Activated CD4-positive, alpha-beta memory T cell treated with anti-CD3 and anti-CD28 coated beads, Interleukin-2, amount 10 ng/mL, durations not matched to agents 7 days and 5 days (primary cell): ENCODE results near the gene CACNA1C. TPM values are rescaled to one million over a fixed set of nuclear protein-coding genes. Genes with fewer than 3 reads are reported as not detected.

Source experiments
- CTCF ChIA-PET: fragments of 350-600 bp; sonication (Branson Sonifier 250); formaldehyde crosslinking; loops from one replicate; lab custom pipeline; 2021; ENCODE audit warnings: antibody characterized with exemption, inconsistent platforms; lab: Charles Lee
- POLR2A ChIA-PET: fragments of 350-600 bp; sonication (Branson Sonifier 250); formaldehyde crosslinking; loops from one replicate; lab custom pipeline; 2021; ENCODE audit warnings: antibody characterized with exemption; lab: Charles Lee
- DNase-seq: peaks from one replicate; pipeline ENCODE4 v3.0.0-alpha.2; 2020
- H3K27ac Mint-ChIP-seq: one replicate; pipeline ENCODE4 v1.8.0; 2021; ENCODE audit warnings: mild to moderate bottlenecking, mixed read lengths
- H3K27me3 Mint-ChIP-seq: one replicate; pipeline ENCODE4 v1.8.0; 2021; ENCODE audit warnings: mixed read lengths
- H3K36me3 Mint-ChIP-seq: one replicate; pipeline ENCODE4 v1.8.0; 2021; ENCODE audit warnings: low read depth, mixed read lengths
- H3K4me1 Mint-ChIP-seq: one replicate; pipeline ENCODE4 v1.8.0; 2021; ENCODE audit warnings: mixed read lengths
- H3K4me3 Mint-ChIP-seq: one replicate; pipeline ENCODE4 v1.8.0; 2021; ENCODE audit warnings: mild to moderate bottlenecking, mixed read lengths
- H3K9me3 Mint-ChIP-seq: one replicate; pipeline ENCODE4 v1.8.0; 2021; ENCODE audit warnings: mixed read lengths
- total RNA-seq, 2 experiments: library from RNA; stranded (reverse); gene quantifications; one replicate each; pipeline ENCODE4 v1.2.3, GENCODE V29; 2021

The CACNA1C gene
- total RNA-seq, 2 experiments from 2014 or later, result 0.30 TPM

DNA sequence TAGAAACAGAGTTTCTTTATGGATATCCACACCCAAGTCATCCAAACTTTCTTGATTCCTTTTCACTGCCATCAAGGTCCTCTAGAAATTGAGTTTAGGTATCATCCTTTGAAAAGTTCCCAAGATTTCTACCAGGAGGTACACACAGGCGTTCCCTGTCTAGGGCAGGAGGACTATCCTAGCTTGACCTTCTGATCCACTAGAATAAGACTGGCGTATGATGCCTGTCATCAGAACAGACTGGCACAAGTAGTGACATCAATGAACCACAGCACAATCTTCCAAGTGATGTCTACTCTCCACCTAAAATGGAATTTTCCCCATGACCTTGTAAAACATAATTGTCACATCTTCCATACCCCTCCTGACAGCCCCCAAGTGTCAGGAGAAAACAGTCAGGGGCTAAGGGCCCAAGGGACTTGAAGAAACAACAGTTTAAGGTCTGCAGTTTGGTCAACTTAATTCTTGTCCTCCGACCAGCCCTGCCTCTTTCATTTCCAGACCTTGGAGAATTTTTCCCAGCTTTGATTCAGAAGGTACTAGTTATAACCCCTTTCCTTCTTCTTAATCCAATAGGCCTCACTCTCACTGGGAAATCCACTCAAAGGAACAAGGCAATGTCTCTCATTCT lies 641.3 kb downstream of the CACNA1C start:
- Mint-ChIP-seq H3K4me3 (no peak overlapping the region), H3K36me3 (no peaks in the 10 kb centered on the region), H3K27me3 (peaks cover 36% of the 10 kb centered on the region), H3K9me3 (no peaks in the 10 kb centered on the region), H3K4me1 (peaks cover 29% of the 10 kb centered on the region), H3K27ac (no peak overlapping the region)
- ChIA-PET POLR2A (no interaction called here), CTCF (interaction anchor here (2.4 kb wide), 1 partner anchor 11 kb away, joined by 8 read pairs; no protein-coding TSS in a partner anchor)
- no peak for DNase-seq

DNA sequence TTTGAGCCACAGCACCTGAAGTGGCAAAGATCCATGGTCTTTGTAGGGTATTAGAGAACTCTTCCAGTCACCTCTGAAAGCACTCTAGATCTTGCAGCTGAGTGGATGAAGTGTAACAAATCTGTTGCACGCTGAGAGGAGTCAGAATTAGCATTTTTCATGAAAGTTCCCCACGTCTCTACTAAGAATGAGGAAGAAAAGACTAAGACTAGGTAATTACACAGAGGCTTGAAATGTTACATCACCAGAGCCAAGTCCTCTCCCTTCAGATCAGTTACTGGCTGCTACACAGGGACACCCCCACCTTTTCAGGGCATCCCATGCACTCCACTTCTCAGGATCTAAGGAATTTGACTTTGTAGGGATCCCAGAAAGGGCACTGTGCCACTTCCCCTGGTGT lies 643.3 kb downstream of the CACNA1C start:
- H3K27ac Mint-ChIP-seq, result no peak overlapping the region
- no peak for DNase-seq
- POLR2A ChIA-PET, result no interaction called here
- no peaks in the 10 kb centered on the region for H3K9me3 Mint-ChIP-seq
- peaks cover 44% of the 10 kb centered on the region for H3K27me3 Mint-ChIP-seq
- H3K4me3 Mint-ChIP-seq, result no peak overlapping the region
- no peaks in the 10 kb centered on the region for H3K36me3 Mint-ChIP-seq
- CTCF ChIA-PET, result no interaction called here
- peaks cover 19% of the 10 kb centered on the region for H3K4me1 Mint-ChIP-seq

DNA sequence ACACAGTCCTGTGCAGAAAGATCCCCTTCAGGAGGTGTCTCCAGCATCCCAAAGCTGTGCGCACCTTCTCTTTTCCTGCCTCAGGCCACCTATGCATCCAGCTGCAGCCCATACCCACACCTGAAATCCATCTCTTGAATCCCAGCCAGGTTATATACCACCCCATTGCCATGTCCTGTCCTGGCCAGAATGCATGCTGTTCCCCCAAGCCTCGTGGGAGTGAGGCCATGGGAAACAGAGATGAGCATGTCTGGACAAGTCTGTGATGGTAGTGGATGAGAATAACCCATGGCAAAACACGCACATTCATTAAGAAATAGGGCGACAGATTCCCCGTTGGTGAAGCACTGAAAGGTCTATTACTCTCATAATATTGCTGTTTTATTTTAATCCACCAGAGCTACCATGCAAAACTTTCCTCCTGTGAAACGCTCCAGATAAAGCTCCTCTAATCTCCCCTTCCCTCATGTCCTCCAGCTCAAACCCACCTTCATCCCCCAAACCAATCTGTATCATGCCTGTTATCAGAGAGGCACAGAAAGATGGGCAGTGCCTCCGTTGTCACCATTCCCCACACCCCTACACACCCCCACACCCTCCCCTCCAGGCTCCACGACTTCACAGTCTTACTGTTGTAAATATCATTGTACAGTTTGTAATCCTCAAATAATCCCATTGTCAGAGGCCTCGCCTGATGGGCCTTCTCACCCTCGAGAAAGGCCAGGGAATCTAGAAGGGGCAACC lies 644.4 kb downstream of the CACNA1C start:
- POLR2A ChIA-PET, result no interaction called here
- Mint-ChIP-seq H3K36me3 (no peaks in the 10 kb centered on the region), H3K4me1 (peaks cover 14% of the 10 kb centered on the region), H3K27ac (no peak overlapping the region), H3K9me3 (no peaks in the 10 kb centered on the region), H3K4me3 (no peak overlapping the region), H3K27me3 (peaks cover 50% of the 10 kb centered on the region)
- no peak for DNase-seq
- CTCF ChIA-PET, result no interaction called here

DNA sequence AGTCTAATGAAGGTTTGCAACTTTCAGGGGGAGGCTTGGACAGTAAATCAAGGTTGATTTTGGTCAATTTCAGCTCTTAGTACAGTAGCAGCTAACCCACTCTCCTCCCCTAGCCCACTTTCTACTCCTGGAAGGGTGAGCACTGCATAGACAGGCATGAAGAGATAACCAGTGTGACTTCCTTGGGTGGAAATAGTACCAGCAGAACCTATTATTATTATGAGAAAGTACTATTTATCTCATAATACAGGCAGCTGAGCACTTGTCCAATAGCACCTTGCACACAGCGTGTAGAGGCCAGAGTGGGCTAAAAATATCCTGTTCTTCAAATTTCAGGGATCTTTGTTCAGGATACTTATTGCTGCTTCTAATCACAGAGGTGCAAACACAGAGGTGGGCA lies 645.8 kb downstream of the CACNA1C start:
- ChIA-PET CTCF (no interaction called here), POLR2A (no interaction called here)
- Mint-ChIP-seq H3K36me3 (no peaks in the 10 kb centered on the region), H3K4me3 (no peak overlapping the region), H3K9me3 (no peaks in the 10 kb centered on the region), H3K4me1 (peaks cover 2% of the 10 kb centered on the region), H3K27me3 (peaks cover 50% of the 10 kb centered on the region), H3K27ac (no peak overlapping the region)
- no peak for DNase-seq

DNA sequence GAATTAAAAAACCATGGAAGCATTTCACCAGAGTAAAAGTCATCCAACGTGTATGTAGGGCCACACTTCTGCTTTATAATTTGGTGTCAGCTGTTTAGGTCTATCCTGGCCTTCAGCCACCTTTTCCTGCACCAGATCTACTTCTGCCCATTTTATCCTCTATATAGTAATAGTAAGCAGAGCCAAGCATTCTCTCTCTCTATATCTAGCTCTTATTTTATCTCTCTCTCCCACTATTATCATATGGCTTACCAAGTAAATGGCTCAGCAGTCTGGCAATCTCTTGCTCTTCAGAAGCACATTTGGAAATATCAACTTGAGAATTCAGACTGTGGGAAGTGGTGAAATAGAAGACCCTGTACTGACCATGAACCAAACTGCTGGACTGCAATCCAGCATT lies 657.9 kb downstream of the CACNA1C start:
- H3K4me3 Mint-ChIP-seq, result no peak overlapping the region
- ChIA-PET POLR2A (no interaction called here), CTCF (no interaction called here)
- H3K4me1 Mint-ChIP-seq, result no peaks in the 10 kb centered on the region
- no peak for DNase-seq
- no peaks in the 10 kb centered on the region for H3K36me3 Mint-ChIP-seq
- H3K27me3 Mint-ChIP-seq, result peaks cover 45% of the 10 kb centered on the region
- no peak overlapping the region for H3K27ac Mint-ChIP-seq
- H3K9me3 Mint-ChIP-seq, result peaks cover 10% of the 10 kb centered on the region

DNA sequence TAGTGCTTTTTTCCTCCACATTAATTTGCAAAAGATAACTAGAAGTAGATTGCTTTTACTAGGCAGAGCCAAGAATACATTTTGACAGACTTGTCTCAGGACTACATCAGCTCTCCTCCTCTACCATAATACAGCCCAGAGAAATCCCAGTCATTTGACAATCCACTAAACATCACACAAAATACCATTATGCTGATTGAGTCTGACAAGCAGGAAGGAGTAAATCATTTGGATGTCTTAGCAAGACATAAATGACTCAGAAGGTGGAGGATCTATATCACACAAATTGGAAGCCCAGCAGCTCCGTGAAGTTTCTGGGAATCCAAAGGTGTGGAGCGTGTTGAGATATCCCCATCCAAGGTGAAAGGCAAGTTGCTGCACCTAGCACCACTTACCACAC lies 666.6 kb downstream of the CACNA1C start:
- ChIA-PET CTCF (interaction anchor here (1.4 kb wide), 1 partner anchor 65 kb away, joined by 3 read pairs; no protein-coding TSS in a partner anchor), POLR2A (no interaction called here)
- Mint-ChIP-seq H3K27me3 (peaks cover 18% of the 10 kb centered on the region), H3K27ac (no peak overlapping the region), H3K36me3 (no peaks in the 10 kb centered on the region), H3K4me3 (no peak overlapping the region), H3K9me3 (no peaks in the 10 kb centered on the region), H3K4me1 (no peaks in the 10 kb centered on the region)
- no peak for DNase-seq

DNA sequence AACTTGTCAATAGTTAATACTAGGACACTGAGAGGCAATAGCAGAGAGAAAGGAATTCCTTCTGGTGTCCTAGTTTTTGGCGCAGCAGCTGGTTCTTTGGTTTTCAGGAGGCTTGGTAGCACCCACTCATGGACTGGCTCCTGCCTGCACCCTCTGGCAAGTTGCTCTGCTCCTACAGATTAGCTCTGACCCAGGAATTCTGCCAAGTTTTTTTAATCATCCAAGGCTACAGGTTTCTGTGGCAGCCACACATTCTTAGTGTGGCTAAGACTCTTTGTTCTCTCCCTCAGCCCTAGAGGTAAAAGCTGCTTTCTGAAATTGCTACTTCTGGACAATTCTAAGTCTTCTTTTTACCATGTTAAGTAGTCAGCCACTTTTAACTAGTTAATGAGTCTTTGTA lies 670.0 kb downstream of the CACNA1C start:
- Mint-ChIP-seq H3K9me3 (no peaks in the 10 kb centered on the region), H3K27me3 (peaks cover 9% of the 10 kb centered on the region), H3K4me1 (no peaks in the 10 kb centered on the region), H3K36me3 (no peaks in the 10 kb centered on the region), H3K27ac (no peak overlapping the region), H3K4me3 (no peak overlapping the region)
- no peak for DNase-seq
- CTCF ChIA-PET, result no interaction called here
- POLR2A ChIA-PET, result no interaction called here

DNA sequence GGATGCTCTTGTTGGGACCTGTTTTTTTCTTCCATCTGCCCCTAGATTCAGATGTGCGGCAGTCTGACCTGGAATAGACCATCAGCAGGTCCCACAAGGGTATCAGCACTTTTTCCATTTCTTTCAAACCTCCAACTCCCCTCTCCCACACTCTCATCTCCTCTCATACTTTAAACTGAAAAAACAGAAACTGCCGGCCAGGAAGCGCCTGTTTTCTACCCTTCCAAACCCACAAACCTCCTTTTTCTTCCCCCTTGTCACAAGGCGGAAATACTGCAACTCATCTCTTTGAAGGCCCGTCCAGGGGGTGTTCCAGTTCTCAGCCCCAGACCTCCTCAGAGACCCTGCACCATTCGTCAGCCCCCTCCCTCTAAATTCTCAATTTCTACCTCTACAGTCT lies 679.5 kb downstream of the CACNA1C start:
- no peak for DNase-seq
- Mint-ChIP-seq H3K4me3 (no peak overlapping the region), H3K4me1 (peaks cover 7% of the 10 kb centered on the region), H3K27ac (no peak overlapping the region), H3K9me3 (no peaks in the 10 kb centered on the region), H3K27me3 (peaks cover 45% of the 10 kb centered on the region), H3K36me3 (no peaks in the 10 kb centered on the region)
- ChIA-PET CTCF (no interaction called here), POLR2A (no interaction called here)

DNA sequence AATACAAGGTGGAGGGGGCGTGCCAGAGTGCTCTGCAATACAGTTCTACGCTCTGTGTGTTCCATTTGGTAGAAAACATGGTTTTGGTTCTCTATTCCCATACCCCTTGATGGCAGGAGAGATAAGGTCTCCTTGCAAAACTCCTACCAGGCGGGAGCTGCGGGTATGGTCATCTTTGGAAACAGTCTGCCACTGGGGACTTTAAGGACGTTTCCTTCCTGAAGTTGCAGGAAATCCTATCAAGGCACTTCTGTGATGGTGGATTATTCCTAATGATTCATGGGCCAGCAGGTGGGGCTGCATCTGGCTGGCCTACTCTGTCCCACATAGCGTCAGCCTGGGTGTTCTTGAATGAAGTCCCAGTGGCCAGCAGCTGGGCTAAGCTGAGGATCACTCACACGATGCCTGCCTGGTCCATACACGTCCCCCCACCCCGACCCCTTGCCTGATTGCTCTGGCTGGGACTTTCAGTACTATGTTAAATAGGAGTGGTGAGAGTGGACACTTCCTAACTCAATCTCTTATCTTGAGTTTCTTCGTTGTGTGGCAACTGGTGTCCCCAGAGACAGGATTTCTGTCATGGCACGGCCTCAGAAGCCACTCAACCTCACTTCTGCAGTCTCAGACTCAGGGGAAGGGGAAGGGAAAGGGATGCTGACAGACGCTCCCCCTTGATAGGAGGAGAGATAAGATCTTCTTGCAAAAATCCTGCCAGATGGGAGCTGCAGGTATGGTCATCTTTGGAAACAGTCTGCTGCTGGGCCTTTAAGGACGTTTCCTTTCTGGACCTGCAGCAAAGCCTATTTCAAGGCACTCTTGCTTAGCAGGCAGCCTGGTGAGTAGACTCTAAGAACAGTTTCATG lies 680.9 kb downstream of the CACNA1C start:
- no peak for DNase-seq
- H3K4me1 Mint-ChIP-seq, result peaks cover 7% of the 10 kb centered on the region
- CTCF ChIA-PET, result no interaction called here
- H3K9me3 Mint-ChIP-seq, result no peaks in the 10 kb centered on the region
- no peak overlapping the region for H3K27ac Mint-ChIP-seq
- POLR2A ChIA-PET, result no interaction called here
- no peaks in the 10 kb centered on the region for H3K36me3 Mint-ChIP-seq
- H3K27me3 Mint-ChIP-seq, result peaks cover 40% of the 10 kb centered on the region
- no peak overlapping the region for H3K4me3 Mint-ChIP-seq

DNA sequence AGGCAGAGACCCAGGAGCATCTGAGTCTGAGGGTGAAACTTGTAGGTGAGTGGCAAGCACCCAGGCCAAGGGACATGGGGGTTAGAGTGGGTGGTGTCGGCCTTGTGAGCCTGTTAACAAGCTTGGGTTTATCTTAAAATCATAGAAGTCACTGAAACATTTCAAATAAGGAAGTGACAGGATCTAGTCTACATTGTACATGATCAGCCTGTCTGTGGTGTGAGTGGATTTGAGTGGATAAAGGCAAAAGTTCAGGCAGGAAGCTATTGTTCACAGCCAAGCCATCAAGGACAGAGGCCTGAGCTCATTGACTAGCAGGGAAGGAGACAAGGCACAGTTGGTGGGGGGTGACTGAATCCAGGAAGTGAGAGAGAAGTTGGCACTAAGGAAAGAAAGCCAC lies 682.6 kb downstream of the CACNA1C start:
- Mint-ChIP-seq H3K4me3 (no peak overlapping the region), H3K9me3 (peaks cover 3% of the 10 kb centered on the region), H3K27ac (no peak overlapping the region), H3K27me3 (peaks cover 29% of the 10 kb centered on the region), H3K36me3 (no peaks in the 10 kb centered on the region), H3K4me1 (peaks cover 9% of the 10 kb centered on the region)
- ChIA-PET POLR2A (no interaction called here), CTCF (no interaction called here)
- DNase-seq, result no peak

DNA sequence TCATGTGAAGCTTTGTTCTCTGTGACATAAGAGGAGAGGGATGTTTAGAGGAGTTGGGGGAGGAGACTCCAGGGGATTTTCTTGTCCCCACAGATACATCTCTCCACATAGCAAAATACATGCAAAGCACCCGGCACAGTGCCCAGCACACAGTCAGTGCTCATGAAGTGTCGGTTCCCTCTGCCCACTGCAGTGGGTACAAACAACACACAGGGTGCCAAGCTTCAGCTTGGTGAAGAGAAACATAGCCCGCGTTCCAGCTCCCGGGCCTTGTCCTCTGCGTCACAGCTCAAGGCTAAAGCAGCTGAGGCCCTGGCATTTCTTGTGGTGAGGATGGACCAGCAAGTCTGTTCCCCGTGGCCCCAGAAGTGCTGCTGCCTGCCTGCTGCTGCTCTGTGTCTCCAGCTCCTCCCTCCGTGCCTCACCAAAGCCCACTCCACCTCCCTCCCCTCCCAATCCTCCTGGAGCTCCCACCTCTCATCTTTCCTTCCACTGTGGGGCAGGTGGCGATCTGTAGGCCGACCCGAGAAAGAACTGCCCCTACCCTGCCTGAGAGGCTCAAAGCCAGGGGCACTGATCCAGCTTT lies 685.0 kb downstream of the CACNA1C start:
- H3K36me3 Mint-ChIP-seq, result no peaks in the 10 kb centered on the region
- H3K27ac Mint-ChIP-seq, result no peak overlapping the region
- H3K27me3 Mint-ChIP-seq, result peaks cover 15% of the 10 kb centered on the region
- no peak for DNase-seq
- H3K9me3 Mint-ChIP-seq, result peaks cover 3% of the 10 kb centered on the region
- no peak overlapping the region for H3K4me3 Mint-ChIP-seq
- CTCF ChIA-PET, result no interaction called here
- peaks cover 3% of the 10 kb centered on the region for H3K4me1 Mint-ChIP-seq
- POLR2A ChIA-PET, result no interaction called here

DNA sequence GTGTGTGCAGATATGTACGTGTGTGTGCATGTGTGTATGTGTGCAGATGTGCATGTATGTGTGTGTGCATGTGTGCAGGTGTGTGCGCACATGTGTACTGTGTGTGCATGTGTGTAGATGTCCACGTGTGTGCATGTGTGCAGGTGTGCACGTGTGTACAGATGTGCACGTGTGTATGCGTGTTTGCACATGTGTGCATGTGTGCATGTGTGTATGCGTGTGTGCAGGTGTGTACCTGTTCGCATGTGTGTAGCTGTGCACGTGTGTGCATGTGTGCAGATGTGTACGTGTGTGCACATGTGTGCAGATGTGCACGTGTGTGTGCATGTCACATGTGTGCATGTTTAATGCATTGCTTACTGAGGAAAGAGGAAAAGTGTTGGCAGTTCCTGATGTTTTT lies 686.3 kb downstream of the CACNA1C start:
- H3K9me3 Mint-ChIP-seq, result peaks cover 3% of the 10 kb centered on the region
- H3K4me3 Mint-ChIP-seq, result no peak overlapping the region
- H3K36me3 Mint-ChIP-seq, result no peaks in the 10 kb centered on the region
- no peak for DNase-seq
- H3K27ac Mint-ChIP-seq, result no peak overlapping the region
- H3K27me3 Mint-ChIP-seq, result peaks cover 12% of the 10 kb centered on the region
- H3K4me1 Mint-ChIP-seq, result peaks cover 2% of the 10 kb centered on the region
- CTCF ChIA-PET, result no interaction called here
- POLR2A ChIA-PET, result no interaction called here
